GM23338 (cell line): ENCODE measurements around the gene PLXND1. TPM values are rescaled to one million over a fixed set of nuclear protein-coding genes. Genes with fewer than 3 reads are reported as not detected.

Source experiments
- ATAC-seq: fragments of 200-7000 bp; cut with Tn5 transposase; 3 replicates; pipeline ENCODE4 v1.9.1; 2020
- DNase-seq: peaks from one replicate; pipeline ENCODE4 v3.0.0-alpha.2; 2015; ENCODE audit warnings: low spot score
- H2AFZ ChIP-seq: fragments of 200-600 bp; sonication (generic); 2 replicates; pipeline ENCODE4 v1.8.0; 2016; ENCODE audit warnings: antibody characterized with exemption, mild to moderate bottlenecking, moderate library complexity
- H3F3A ChIP-seq: fragments of 200-600 bp; sonication (generic); replicated peaks from 2 replicates; pipeline ENCODE4 v1.8.0; 2017; ENCODE audit warnings: antibody characterized with exemption, mixed run types, low read depth
- H3K27ac ChIP-seq: fragments of 200-600 bp; sonication (generic); 2 replicates; pipeline ENCODE4 v1.6.1; 2016; ENCODE audit warnings: low read depth
- H3K27me3 ChIP-seq: fragments of 200-600 bp; sonication (generic); 2 replicates; pipeline ENCODE4 v1.8.0; 2016; ENCODE audit warnings: mild to moderate bottlenecking, mixed run types, moderate library complexity; ENCODE audit not compliant: insufficient read depth
- H3K36me3 ChIP-seq: fragments of 200-600 bp; sonication (generic); 2 replicates; pipeline ENCODE4 v1.8.0; 2016; ENCODE audit warnings: mild to moderate bottlenecking; ENCODE audit not compliant: insufficient read depth
- H3K4me1 ChIP-seq: fragments of 200-600 bp; sonication (generic); 2 replicates; pipeline ENCODE4 v1.8.0; 2016; ENCODE audit warnings: mild to moderate bottlenecking, moderate library complexity; ENCODE audit not compliant: insufficient read depth
- H3K4me2 ChIP-seq: fragments of 200-600 bp; sonication (generic); 2 replicates; pipeline ENCODE4 v1.7.1; 2017; ENCODE audit warnings: mixed run types
- H3K4me3 ChIP-seq: fragments of 200-600 bp; sonication (generic); 2 replicates; pipeline ENCODE4 v1.6.1; 2016; ENCODE audit warnings: mixed run types
- H3K79me2 ChIP-seq: fragments of 200-600 bp; sonication (generic); replicated peaks from 2 replicates; pipeline ENCODE4 v1.8.0; 2017; ENCODE audit warnings: mild to moderate bottlenecking; ENCODE audit not compliant: insufficient read depth
- H3K9me2 ChIP-seq: fragments of 200-600 bp; sonication (generic); 2 replicates; pipeline ENCODE4 v1.8.0; 2017; ENCODE audit not compliant: insufficient read depth
- H4K20me1 ChIP-seq: fragments of 200-600 bp; sonication (generic); replicated peaks from 2 replicates; pipeline ENCODE4 v1.8.0; 2017; ENCODE audit warnings: mild to moderate bottlenecking; ENCODE audit not compliant: insufficient read depth
- H3K27ac Mint-ChIP-seq: 2 replicates; pipeline ENCODE4 v1.8.0; 2020; ENCODE audit warnings: inconsistent platforms, mild to moderate bottlenecking, moderate library complexity, mixed read lengths
- H3K27me3 Mint-ChIP-seq: 3 replicates; pipeline ENCODE4 v1.8.0; 2022; ENCODE audit warnings: low read depth, mild to moderate bottlenecking, moderate library complexity, mixed read lengths, inconsistent platforms; ENCODE audit not compliant: insufficient read depth, poor library complexity
- H3K36me3 Mint-ChIP-seq: 3 replicates; pipeline ENCODE4 v1.8.0; 2021; ENCODE audit warnings: low read depth, mild to moderate bottlenecking, inconsistent platforms, moderate library complexity, mixed read lengths
- H3K4me1 Mint-ChIP-seq: 3 replicates; pipeline ENCODE4 v1.8.0; 2020; ENCODE audit warnings: mild to moderate bottlenecking, inconsistent platforms, mixed read lengths
- H3K4me3 Mint-ChIP-seq: 3 replicates; pipeline ENCODE4 v1.8.0; 2021; ENCODE audit warnings: moderate library complexity, mild to moderate bottlenecking, inconsistent platforms, mixed read lengths
- H3K9me3 Mint-ChIP-seq: 3 replicates; pipeline ENCODE4 v1.8.0; 2020; ENCODE audit warnings: moderate library complexity, mild to moderate bottlenecking, inconsistent platforms, mixed read lengths
- CREB1 ChIP-seq: fragments of 250-450 bp; sonication (Bioruptor Pico); IDR thresholded peaks from 2 replicates; pipeline ENCODE4 v1.5.0; 2020; ENCODE audit warnings: low read depth, mild to moderate bottlenecking, moderate library complexity
- EZH2 ChIP-seq: fragments of 200-600 bp; sonication (generic); IDR thresholded peaks from one replicate; pipeline ENCODE4 v1.8.0; 2017; ENCODE audit warnings: antibody characterized with exemption, mild to moderate bottlenecking, low read depth; ENCODE audit not compliant: unreplicated experiment
- JUNB ChIP-seq: IDR thresholded peaks from one replicate; pipeline ENCODE4 v1.6.1; 2016; ENCODE audit warnings: antibody characterized with exemption; ENCODE audit not compliant: unreplicated experiment
- NANOG ChIP-seq: IDR thresholded peaks from 2 replicates; pipeline ENCODE4 v1.6.1; 2016; ENCODE audit warnings: antibody characterized with exemption, borderline replicate concordance
- STAT1 ChIP-seq: IDR thresholded peaks from one replicate; pipeline ENCODE4 v1.6.1; 2016; ENCODE audit warnings: antibody characterized with exemption; ENCODE audit not compliant: unreplicated experiment
- ZNF114 ChIP-seq: fragments of 250-450 bp; sonication (Bioruptor Pico); IDR thresholded peaks from 2 replicates; pipeline ENCODE4 v1.5.0; 2020; ENCODE audit warnings: mild to moderate bottlenecking, moderate library complexity
- ZNF331 ChIP-seq: fragments of 250-450 bp; sonication (Bioruptor Pico); IDR thresholded peaks from 2 replicates; pipeline ENCODE4 v1.5.0; 2020; ENCODE audit warnings: low read depth, mild to moderate bottlenecking, moderate library complexity
- polyA plus RNA-seq: library from polyadenylated mRNA; unstranded; fragments of >200 nt; fragmentation: Nextera tagmentation; extraction: Ambion mirVana; gene quantifications from 2 replicates; pipeline ENCODE4 v1.2.1, GENCODE V29; 2016
- total RNA-seq: library from RNA; depleted of rRNA; stranded (reverse); fragments of >200 nt; shearing (Covaris generic); gene quantifications from 2 replicates; pipeline ENCODE4 v1.2.3, GENCODE V29; 2014
- TF ChIP-seq, protein P1 (sequence below): IDR thresholded peaks from 2 replicates; pipeline ENCODE4 v1.6.1; 2016; ENCODE audit warnings: antibody characterized with exemption
- TF ChIP-seq, protein P2 (sequence below), 2 experiments: fragments of 200-600 bp in 1 of 2; sonication (generic) in 1 of 2; conservative IDR thresholded peaks; 2 replicates each; pipeline versions ENCODE4 v1.5.1 to v1.6.1; 2016 to 2017; ENCODE audit warnings: antibody characterized with exemption in 2 of 2, low read depth in 2 of 2, mild to moderate bottlenecking in 2 of 2, moderate library complexity in 1 of 2
- TF ChIP-seq, protein P3 (sequence below): IDR thresholded peaks from one replicate; pipeline ENCODE4 v1.6.1; 2018; ENCODE audit warnings: antibody characterized with exemption; ENCODE audit not compliant: unreplicated experiment

PLXND1 gene
- total and polyA plus RNA-seq, 2 experiments from 2014 or later, result 13.3 to 60.4 TPM

DNA sequence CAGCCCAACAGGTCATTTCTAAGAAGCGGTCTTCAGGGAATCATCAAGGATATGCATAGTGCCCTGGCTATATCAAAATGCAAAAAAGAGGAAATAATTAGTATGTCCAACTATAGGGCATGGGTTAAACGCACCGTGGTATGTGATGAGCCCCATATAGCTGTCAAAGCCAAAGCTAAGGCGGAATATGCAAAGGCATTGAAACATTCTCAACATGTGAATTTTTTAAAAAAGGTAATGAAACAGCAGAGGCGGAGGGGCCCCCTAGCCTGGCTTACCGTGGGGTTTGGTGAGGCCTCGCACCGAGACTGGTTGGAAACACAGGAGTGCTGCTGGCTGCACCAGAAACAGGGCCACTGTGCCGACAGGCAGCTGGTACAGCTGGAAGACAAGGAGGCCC, 23.2 kb downstream of the PLXND1 start (continued):
- TF ChIP-seq, protein P1, sequence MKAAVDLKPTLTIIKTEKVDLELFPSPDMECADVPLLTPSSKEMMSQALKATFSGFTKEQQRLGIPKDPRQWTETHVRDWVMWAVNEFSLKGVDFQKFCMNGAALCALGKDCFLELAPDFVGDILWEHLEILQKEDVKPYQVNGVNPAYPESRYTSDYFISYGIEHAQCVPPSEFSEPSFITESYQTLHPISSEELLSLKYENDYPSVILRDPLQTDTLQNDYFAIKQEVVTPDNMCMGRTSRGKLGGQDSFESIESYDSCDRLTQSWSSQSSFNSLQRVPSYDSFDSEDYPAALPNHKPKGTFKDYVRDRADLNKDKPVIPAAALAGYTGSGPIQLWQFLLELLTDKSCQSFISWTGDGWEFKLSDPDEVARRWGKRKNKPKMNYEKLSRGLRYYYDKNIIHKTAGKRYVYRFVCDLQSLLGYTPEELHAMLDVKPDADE, result no peak
- TF ChIP-seq, protein P2, sequence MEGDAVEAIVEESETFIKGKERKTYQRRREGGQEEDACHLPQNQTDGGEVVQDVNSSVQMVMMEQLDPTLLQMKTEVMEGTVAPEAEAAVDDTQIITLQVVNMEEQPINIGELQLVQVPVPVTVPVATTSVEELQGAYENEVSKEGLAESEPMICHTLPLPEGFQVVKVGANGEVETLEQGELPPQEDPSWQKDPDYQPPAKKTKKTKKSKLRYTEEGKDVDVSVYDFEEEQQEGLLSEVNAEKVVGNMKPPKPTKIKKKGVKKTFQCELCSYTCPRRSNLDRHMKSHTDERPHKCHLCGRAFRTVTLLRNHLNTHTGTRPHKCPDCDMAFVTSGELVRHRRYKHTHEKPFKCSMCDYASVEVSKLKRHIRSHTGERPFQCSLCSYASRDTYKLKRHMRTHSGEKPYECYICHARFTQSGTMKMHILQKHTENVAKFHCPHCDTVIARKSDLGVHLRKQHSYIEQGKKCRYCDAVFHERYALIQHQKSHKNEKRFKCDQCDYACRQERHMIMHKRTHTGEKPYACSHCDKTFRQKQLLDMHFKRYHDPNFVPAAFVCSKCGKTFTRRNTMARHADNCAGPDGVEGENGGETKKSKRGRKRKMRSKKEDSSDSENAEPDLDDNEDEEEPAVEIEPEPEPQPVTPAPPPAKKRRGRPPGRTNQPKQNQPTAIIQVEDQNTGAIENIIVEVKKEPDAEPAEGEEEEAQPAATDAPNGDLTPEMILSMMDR (conservative IDR thresholded peaks at IDR 0.05; ENCODE audit: low read depth in 2 of 2), result no peak
- TF ChIP-seq JUNB (no peak), STAT1 (no peak)

DNA sequence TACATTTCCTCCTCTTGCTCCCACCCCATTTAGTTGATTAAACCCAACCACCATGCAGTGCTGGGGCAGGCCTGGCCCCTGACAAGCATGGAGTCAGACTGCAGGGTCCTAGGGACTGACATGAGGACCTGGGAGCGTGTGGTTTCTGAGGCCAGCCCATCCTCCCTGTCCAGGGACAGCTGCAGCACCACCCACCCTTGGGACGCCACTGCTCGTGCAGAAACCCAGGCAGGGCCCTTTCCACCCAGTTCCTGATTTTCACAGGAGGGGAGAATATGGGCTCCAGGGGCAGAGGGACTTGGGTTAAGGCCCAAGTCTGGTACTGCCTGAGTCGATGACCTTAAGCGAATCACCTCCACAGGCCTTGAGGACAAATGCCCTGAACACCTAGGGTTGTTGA, 23.7 kb downstream of the PLXND1 start:
- no peak for TF ChIP-seq EZH2
- Histone ChIP-seq H3K27me3 (no peaks in the 10 kb centered on the region), H3K36me3 (no peaks in the 10 kb centered on the region), H3K79me2 (no peaks in the 10 kb centered on the region), H3K27ac (no peak overlapping the region), H3K9me2 (no peaks in the 10 kb centered on the region), H4K20me1 (no peaks in the 10 kb centered on the region), H3F3A (no peaks in the 10 kb centered on the region), H2AFZ (no peak overlapping the region), H3K4me2 (no peak overlapping the region), H3K4me1 (no peaks in the 10 kb centered on the region), H3K4me3 (no peak overlapping the region)
- Mint-ChIP-seq H3K4me3 (no peak overlapping the region), H3K27ac (no peak overlapping the region), H3K4me1 (no peaks in the 10 kb centered on the region; the same call in 2 of the 3 replicates), H3K36me3 (no peaks in the 10 kb centered on the region; the same call in 2 of the 3 replicates), H3K27me3 (peaks cover 2% of the 10 kb centered on the region), H3K9me3 (no peaks in the 10 kb centered on the region)
- no peak for ATAC-seq
- DNase-seq, result no peak

DNA sequence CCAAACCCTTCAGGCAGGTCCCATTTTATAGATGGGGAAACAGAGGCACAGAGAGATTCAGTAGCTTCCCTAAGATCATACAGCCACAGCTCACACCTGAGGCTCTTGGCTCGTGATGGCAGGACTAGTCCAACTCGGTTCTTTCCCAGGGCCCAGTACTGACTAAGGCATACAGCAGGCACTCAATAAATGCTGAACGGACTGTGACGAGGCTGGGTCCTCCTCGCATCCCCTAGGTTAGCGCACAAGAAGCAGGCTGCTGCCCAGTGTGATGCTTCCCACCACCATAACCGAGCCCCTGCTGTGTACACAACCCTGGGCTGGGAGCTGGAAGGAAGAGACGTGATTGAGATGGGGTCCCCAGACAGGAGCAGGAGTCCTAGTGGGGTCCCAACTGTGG, 24.9 kb downstream of the PLXND1 start:
- H3K4me2 ChIP-seq, result no peak overlapping the region
- no peaks in the 10 kb centered on the region for H3K4me1 ChIP-seq
- H3K4me3 Mint-ChIP-seq, result no peak overlapping the region
- no peaks in the 10 kb centered on the region for H3K27me3 ChIP-seq
- no peaks in the 10 kb centered on the region for H4K20me1 ChIP-seq
- no peaks in the 10 kb centered on the region for H3F3A ChIP-seq
- H3K36me3 Mint-ChIP-seq, result no peaks in the 10 kb centered on the region; the same call in 2 of the 3 replicates
- no peaks in the 10 kb centered on the region for H3K79me2 ChIP-seq
- 0 out of 3 replicates have a peak, but pooled peaks cover under 1% of the 10 kb centered on the region for H3K4me1 Mint-ChIP-seq
- no peak overlapping the region for H3K27ac ChIP-seq
- ATAC-seq, result no peak
- no peaks in the 10 kb centered on the region for H3K36me3 ChIP-seq
- H3K4me3 ChIP-seq, result no peak overlapping the region
- H2AFZ ChIP-seq, result no peak overlapping the region
- peaks cover 2% of the 10 kb centered on the region for H3K27me3 Mint-ChIP-seq
- TF ChIP-seq STAT1, result no peak
- no peaks in the 10 kb centered on the region for H3K9me2 ChIP-seq
- no peaks in the 10 kb centered on the region for H3K9me3 Mint-ChIP-seq
- no peak overlapping the region for H3K27ac Mint-ChIP-seq
- no peak for DNase-seq

DNA sequence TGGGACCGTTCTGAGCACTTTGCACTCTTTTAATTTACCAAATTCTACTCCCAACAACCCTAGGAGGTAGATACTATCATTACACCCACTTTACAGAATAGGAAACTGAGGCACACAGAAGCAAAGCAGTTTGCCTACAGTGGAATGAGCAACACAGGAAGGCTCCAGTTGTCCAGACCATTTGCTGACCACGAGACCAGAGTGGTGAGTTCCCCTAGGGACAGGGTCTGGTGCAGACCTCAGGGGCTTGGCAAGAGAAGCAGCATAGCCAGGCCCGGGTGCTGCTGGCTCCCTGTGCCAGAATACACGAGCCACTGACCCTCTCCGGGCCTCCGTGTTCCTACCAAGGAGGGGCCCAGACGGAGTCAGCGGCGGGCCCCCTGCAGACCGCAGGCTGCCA, 26.5 kb downstream of the PLXND1 start:
- H3K4me3 ChIP-seq, result no peak overlapping the region
- no peaks in the 10 kb centered on the region for H3K79me2 ChIP-seq
- Mint-ChIP-seq H3K9me3 (no peaks in the 10 kb centered on the region; the same call in 2 of the 3 replicates), H3K36me3 (no peaks in the 10 kb centered on the region; the same call in 2 of the 3 replicates), H3K4me1 (peaks cover 8% of the 10 kb centered on the region), H3K27me3 (peaks cover 5% of the 10 kb centered on the region), H3K4me3 (no peak overlapping the region), H3K27ac (no peak overlapping the region)
- ATAC-seq, result no peak
- H2AFZ ChIP-seq, result no peak overlapping the region
- H3K27ac ChIP-seq, result no peak overlapping the region
- H3K9me2 ChIP-seq, result no peaks in the 10 kb centered on the region
- no peaks in the 10 kb centered on the region for H4K20me1 ChIP-seq
- no peak overlapping the region for H3K4me2 ChIP-seq
- no peaks in the 10 kb centered on the region for H3F3A ChIP-seq
- H3K27me3 ChIP-seq, result no peaks in the 10 kb centered on the region
- no peaks in the 10 kb centered on the region for H3K36me3 ChIP-seq
- DNase-seq, result no peak
- no peaks in the 10 kb centered on the region for H3K4me1 ChIP-seq
- no peak for TF ChIP-seq ZNF114 (CRISPR knock-in tag)
- TF ChIP-seq, protein P3, sequence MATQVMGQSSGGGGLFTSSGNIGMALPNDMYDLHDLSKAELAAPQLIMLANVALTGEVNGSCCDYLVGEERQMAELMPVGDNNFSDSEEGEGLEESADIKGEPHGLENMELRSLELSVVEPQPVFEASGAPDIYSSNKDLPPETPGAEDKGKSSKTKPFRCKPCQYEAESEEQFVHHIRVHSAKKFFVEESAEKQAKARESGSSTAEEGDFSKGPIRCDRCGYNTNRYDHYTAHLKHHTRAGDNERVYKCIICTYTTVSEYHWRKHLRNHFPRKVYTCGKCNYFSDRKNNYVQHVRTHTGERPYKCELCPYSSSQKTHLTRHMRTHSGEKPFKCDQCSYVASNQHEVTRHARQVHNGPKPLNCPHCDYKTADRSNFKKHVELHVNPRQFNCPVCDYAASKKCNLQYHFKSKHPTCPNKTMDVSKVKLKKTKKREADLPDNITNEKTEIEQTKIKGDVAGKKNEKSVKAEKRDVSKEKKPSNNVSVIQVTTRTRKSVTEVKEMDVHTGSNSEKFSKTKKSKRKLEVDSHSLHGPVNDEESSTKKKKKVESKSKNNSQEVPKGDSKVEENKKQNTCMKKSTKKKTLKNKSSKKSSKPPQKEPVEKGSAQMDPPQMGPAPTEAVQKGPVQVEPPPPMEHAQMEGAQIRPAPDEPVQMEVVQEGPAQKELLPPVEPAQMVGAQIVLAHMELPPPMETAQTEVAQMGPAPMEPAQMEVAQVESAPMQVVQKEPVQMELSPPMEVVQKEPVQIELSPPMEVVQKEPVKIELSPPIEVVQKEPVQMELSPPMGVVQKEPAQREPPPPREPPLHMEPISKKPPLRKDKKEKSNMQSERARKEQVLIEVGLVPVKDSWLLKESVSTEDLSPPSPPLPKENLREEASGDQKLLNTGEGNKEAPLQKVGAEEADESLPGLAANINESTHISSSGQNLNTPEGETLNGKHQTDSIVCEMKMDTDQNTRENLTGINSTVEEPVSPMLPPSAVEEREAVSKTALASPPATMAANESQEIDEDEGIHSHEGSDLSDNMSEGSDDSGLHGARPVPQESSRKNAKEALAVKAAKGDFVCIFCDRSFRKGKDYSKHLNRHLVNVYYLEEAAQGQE, result no peak
- TF ChIP-seq ZNF331 (CRISPR knock-in tag), result no peak
- TF ChIP-seq NANOG, result no peak
- no peak for TF ChIP-seq CREB1 (CRISPR knock-in tag)
- TF ChIP-seq, protein P1, result no peak
